Gastrocnemius medialis (tissue), 4 donors: ENCODE data around the gene CDH23.

ENCODE experiments used
- CTCF ChIP-seq, 5 experiments: fragments of 450-650 bp in 3 of 5; fragments of 200-600 bp in 2 of 5; sonication (generic) in 2 of 5; IDR thresholded peaks in 4 of 5; conservative IDR thresholded peaks in 1 of 5; 1 replicate in 4 of 5; 2 replicates in 1 of 5; pipeline ENCODE4 v1.5.1; 2016 to 2019; ENCODE audit warnings: antibody characterized with exemption in 5 of 5, mild to moderate bottlenecking in 3 of 5, moderate library complexity in 3 of 5
- POLR2A ChIP-seq, 2 donors: fragments of 450-650 bp; IDR thresholded peaks; one replicate each; pipeline ENCODE4 v1.6.1; 2017; ENCODE audit warnings: antibody characterized with exemption in 2 of 2, mild to moderate bottlenecking in 2 of 2, moderate library complexity in 2 of 2

- TF ChIP-seq CTCF (IDR thresholded peaks at IDR 0.05 in 4 of 5, conservative IDR thresholded peaks at IDR 0.05 in 1 of 5) (no peak), POLR2A (IDR thresholded peaks at IDR 0.05) (no peak)
Observed at GRCh38 chr10:71829171-71829570, 432.5 kb downstream of the CDH23 start.
